ENCODE data around the gene SKAP2.
A peak's percentile ranks its signal among the peaks of the same experiment; 100 is the strongest.

Gene SKAP2, protein sequence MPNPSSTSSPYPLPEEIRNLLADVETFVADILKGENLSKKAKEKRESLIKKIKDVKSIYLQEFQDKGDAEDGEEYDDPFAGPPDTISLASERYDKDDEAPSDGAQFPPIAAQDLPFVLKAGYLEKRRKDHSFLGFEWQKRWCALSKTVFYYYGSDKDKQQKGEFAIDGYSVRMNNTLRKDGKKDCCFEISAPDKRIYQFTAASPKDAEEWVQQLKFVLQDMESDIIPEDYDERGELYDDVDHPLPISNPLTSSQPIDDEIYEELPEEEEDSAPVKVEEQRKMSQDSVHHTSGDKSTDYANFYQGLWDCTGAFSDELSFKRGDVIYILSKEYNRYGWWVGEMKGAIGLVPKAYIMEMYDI

DNA sequence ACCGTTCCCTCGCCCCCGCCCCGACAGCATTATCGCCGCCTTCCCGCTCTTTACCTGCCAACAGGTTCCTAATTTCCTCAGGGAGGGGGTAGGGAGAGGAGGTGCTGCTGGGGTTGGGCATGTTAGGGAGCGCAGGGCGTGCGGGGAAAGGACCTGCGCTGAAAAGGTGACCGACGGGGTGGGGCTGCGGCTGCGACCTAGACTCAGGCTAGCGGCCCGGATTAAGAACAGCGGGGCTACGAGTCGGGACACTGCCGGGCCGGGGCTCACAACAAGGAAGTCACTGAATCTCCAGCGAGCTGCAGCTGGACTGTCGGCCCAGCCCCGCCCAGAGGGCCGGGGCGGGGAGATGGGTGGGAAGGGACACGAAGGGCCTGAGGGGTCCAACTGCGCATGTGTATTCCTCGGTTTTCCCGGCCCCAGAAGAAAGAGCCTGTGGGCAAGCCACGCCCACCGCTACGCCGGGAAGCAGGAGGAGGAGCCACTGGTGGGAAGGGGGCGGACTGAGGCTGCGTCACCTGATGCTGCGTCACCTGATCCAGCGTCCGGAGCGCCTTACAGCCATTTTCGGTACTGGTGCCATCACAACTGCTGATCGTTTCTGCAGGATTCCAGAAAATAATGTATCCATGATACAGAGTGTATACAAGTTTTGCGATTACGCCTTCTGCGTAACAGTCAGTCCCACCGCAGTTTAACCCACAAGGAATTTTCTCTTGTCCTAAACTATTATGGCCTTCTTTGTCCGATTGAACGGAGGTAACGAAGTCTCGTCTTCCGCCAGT, at the start of gene SKAP2:
TSS of gene SKAP2 (minus strand) at position 282 of the 785 bp plus-strand sequence. CDS start at position 121, 161 bp downstream.
- TF ChIP-seq, protein P1, sequence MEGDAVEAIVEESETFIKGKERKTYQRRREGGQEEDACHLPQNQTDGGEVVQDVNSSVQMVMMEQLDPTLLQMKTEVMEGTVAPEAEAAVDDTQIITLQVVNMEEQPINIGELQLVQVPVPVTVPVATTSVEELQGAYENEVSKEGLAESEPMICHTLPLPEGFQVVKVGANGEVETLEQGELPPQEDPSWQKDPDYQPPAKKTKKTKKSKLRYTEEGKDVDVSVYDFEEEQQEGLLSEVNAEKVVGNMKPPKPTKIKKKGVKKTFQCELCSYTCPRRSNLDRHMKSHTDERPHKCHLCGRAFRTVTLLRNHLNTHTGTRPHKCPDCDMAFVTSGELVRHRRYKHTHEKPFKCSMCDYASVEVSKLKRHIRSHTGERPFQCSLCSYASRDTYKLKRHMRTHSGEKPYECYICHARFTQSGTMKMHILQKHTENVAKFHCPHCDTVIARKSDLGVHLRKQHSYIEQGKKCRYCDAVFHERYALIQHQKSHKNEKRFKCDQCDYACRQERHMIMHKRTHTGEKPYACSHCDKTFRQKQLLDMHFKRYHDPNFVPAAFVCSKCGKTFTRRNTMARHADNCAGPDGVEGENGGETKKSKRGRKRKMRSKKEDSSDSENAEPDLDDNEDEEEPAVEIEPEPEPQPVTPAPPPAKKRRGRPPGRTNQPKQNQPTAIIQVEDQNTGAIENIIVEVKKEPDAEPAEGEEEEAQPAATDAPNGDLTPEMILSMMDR (IDR thresholded peaks at IDR 0.05; ENCODE audit: low read depth, low read length): no peak
- in situ Hi-C loops (cut with HindIII; ENCODE audit: low sequenced_read_pairs): no loop called here
- H3K4me3 ChIP-seq (ENCODE audit: low read depth, low read length): peak within 1 kb of the TSS; percentile 97
- peak; percentile 99 for DNase-seq (ENCODE audit: low read depth, low spot score)

DNA sequence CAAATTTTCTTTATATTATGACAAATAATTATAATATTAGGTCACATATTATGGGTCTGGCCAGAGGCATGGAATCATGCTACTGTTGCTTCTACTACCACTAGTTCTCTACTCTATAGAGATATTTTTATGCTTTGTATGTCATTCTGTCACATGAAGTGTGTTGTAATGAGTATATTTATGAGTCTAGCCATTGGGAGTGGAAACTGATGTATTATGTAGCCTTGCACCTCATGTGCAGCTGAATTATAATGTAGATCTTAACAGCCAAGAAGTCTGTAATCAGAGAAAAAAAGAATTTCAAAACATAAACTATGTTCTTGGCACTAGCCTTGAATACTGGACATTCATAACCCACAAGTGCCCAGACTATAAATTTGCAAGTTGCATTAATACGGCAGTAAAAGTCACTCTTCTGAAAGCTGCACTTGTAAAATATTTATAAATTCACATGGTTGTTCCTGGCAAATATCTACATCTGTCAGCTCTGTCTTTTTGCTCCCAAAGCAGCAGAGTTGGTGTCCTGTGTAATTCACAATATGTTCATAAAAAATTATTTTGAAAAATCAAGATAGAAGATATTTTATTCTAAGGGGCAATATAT, 48.6 kb upstream of the SKAP2 start:
- H3K4me3 ChIP-seq (ENCODE audit: low read depth, low read length): no peak overlapping the region
- TF ChIP-seq, protein P1 (IDR thresholded peaks at IDR 0.05; ENCODE audit: low read depth, low read length): no peak
- DNase-seq (ENCODE audit: low read depth, low spot score): no peak
- in situ Hi-C loops (cut with HindIII; ENCODE audit: low sequenced_read_pairs): no loop called here

DNA sequence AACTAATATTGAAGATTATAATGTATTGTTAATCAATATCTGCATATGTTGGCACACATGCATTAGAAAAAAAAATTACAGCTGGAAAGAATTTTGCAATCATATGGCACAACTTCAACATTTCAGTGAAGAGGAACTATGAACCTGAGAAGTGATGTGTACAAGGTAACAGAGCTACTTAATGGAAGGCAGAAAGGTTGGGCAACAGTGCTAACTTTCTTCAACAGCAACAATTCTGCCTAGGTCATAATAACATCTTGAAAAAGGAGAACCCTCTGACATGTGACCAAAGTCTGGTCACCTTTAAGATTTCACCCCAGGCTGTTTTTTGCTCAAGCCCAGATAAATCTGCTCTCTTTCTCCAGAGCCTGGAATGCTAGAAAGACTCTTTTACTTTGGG, 47.9 kb upstream of the SKAP2 start:
- H3K4me3 ChIP-seq (ENCODE audit: low read depth, low read length): no peak overlapping the region
- TF ChIP-seq, protein P1 (IDR thresholded peaks at IDR 0.05; ENCODE audit: low read depth, low read length): no peak
- in situ Hi-C loops (cut with HindIII; ENCODE audit: low sequenced_read_pairs): no loop called here
- no peak for DNase-seq (ENCODE audit: low read depth, low spot score)

DNA sequence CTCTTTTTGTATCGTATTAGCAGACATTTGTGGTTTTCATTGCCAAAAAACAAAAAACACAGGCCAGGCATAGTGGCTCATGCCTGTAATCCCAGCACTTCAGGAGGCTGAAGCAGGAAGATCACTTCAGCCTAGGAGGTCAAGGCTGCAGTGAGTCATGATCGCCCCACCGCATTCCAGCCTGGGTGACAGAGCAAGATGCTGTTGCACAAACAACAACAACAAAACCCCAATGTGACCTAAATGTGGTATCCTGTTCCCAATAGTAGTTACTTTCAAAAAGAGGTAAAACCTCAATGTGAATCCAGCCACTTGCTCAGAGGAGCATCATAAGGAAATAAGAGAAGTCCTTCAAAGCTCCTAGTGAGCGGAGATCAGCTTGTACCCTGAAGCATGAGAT, 45.8 kb upstream of the SKAP2 start:
- in situ Hi-C loops (cut with HindIII; ENCODE audit: low sequenced_read_pairs): no loop called here
- peak; percentile 46 for DNase-seq (ENCODE audit: low read depth, low spot score)
- TF ChIP-seq, protein P1 (IDR thresholded peaks at IDR 0.05; ENCODE audit: low read depth, low read length): no peak
- H3K4me3 ChIP-seq (ENCODE audit: low read depth, low read length): no peak overlapping the region

DNA sequence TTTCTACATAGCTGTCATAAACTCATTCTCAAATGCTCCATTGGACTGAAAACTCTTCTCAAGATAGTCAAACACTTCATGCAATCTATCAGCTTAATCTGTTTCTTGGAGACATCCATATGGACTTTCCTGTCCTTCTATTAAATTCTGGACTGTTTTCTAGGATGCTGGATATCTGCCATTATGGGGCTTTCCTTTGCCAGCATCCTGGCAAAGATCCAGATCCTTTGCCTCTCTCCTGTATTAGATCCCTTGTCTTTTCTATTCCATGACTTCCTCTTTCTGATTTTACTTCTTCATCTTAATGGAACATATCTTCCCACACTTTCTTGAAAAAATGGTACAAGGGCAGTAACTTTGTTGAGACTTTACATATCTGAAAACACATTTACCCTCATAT, 35.9 kb upstream of the SKAP2 start:
- in situ Hi-C loops (cut with HindIII; ENCODE audit: low sequenced_read_pairs): no loop called here
- TF ChIP-seq, protein P1 (IDR thresholded peaks at IDR 0.05; ENCODE audit: low read depth, low read length): no peak
- H3K4me3 ChIP-seq (ENCODE audit: low read depth, low read length): no peak overlapping the region
- no peak for DNase-seq (ENCODE audit: low read depth, low spot score)

DNA sequence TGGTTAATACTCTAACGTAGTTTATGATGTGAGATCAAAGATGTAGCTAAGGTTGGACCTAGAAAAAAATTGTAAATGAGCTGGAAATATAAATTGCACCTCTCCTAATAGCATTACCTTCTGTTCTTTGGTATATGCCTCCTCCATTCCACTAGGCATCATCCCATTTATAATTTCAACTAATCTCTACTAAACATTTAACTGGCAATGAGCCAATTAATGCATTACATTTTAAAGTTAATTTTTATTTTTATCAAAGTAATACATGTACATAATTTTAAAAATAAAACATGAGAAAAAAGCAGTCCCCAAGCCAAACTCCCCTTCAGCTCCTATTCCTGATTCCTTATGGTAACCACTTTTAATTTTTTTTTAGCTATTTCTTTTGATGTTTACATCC, 35.1 kb upstream of the SKAP2 start:
- in situ Hi-C loops (cut with HindIII; ENCODE audit: low sequenced_read_pairs): no loop called here
- DNase-seq (ENCODE audit: low read depth, low spot score): no peak
- TF ChIP-seq, protein P1 (IDR thresholded peaks at IDR 0.05; ENCODE audit: low read depth, low read length): no peak
- no peak overlapping the region for H3K4me3 ChIP-seq (ENCODE audit: low read depth, low read length)
